GM23248 (cell line): ENCODE data around the gene SF3A2. TPM values are rescaled to one million over a fixed set of nuclear protein-coding genes. Genes with fewer than 3 reads are reported as not detected.

Source experiments
- DNase-seq: peaks from one replicate; pipeline ENCODE4 v3.0.0-alpha.2; 2015
- H2AFZ ChIP-seq: fragments of 200-600 bp; sonication (generic); 2 replicates; pipeline ENCODE4 v1.6.1; 2016; ENCODE audit warnings: antibody characterized with exemption
- H3F3A ChIP-seq: fragments of 200-600 bp; sonication (generic); 2 replicates; pipeline ENCODE4 v1.6.1; 2016; ENCODE audit warnings: mild to moderate bottlenecking, antibody characterized with exemption, mixed run types; ENCODE audit not compliant: insufficient read depth
- H3K27ac ChIP-seq: fragments of 200-600 bp; sonication (generic); 2 replicates; pipeline ENCODE4 v1.5.1; 2016; ENCODE audit warnings: mild to moderate bottlenecking
- H3K27me3 ChIP-seq: fragments of 200-600 bp; sonication (generic); replicated peaks from 2 replicates; pipeline ENCODE4 v1.6.1; 2016; ENCODE audit warnings: mild to moderate bottlenecking; ENCODE audit not compliant: insufficient read depth
- H3K36me3 ChIP-seq: fragments of 200-600 bp; sonication (generic); 2 replicates; pipeline ENCODE4 v1.6.1; 2016; ENCODE audit warnings: low read depth, mild to moderate bottlenecking
- H3K4me1 ChIP-seq: fragments of 200-600 bp; sonication (generic); 2 replicates; pipeline ENCODE4 v1.6.1; 2016; ENCODE audit warnings: mild to moderate bottlenecking; ENCODE audit not compliant: insufficient read depth
- H3K4me2 ChIP-seq: fragments of 200-600 bp; sonication (generic); one replicate; pipeline ENCODE4 v1.6.1; 2016; ENCODE audit warnings: mild to moderate bottlenecking; ENCODE audit not compliant: unreplicated experiment
- H3K4me3 ChIP-seq: fragments of 200-600 bp; sonication (generic); 2 replicates; pipeline ENCODE4 v1.5.1; 2016; ENCODE audit warnings: mild to moderate bottlenecking
- H3K79me2 ChIP-seq: fragments of 200-600 bp; sonication (generic); 2 replicates; pipeline ENCODE4 v1.6.1; 2016; ENCODE audit warnings: mild to moderate bottlenecking; ENCODE audit not compliant: insufficient read depth
- H3K9ac ChIP-seq: fragments of 200-600 bp; sonication (generic); 2 replicates; pipeline ENCODE4 v1.6.1; 2016; ENCODE audit warnings: mild to moderate bottlenecking
- H3K9me2 ChIP-seq: fragments of 200-600 bp; sonication (generic); 2 replicates; pipeline ENCODE4 v1.6.1; 2016; ENCODE audit warnings: mixed run types, mild to moderate bottlenecking, moderate library complexity; ENCODE audit not compliant: insufficient read depth
- H3K9me3 ChIP-seq: fragments of 200-600 bp; sonication (generic); one replicate; pipeline ENCODE4 v1.6.1; 2017; ENCODE audit warnings: low read depth
- H4K20me1 ChIP-seq: fragments of 200-600 bp; sonication (generic); 2 replicates; pipeline ENCODE4 v1.6.0; 2016; ENCODE audit not compliant: insufficient read depth
- EZH2 ChIP-seq: fragments of 200-600 bp; sonication (generic); IDR thresholded peaks from 2 replicates; pipeline ENCODE4 v1.6.1; 2018; ENCODE audit warnings: antibody characterized with exemption, mild to moderate bottlenecking; ENCODE audit not compliant: insufficient read depth, poor library complexity, severe bottlenecking
- EZH2phosphoT487 ChIP-seq: fragments of 200-600 bp; sonication (generic); IDR thresholded peaks from 2 replicates; pipeline ENCODE4 v1.6.1; 2018; ENCODE audit warnings: antibody characterized with exemption, moderate library complexity, mild to moderate bottlenecking, low read depth; ENCODE audit not compliant: insufficient read depth
- WGBS, 2 experiments: methylation state at CpG; one replicate each; pipeline ENCODE4 v1.1.6; 2015 to 2017; ENCODE audit warnings: low lambda C conversion rate in 2 of 2, low coverage in 1 of 2; ENCODE audit errors: missing lambda C conversion rate in 2 of 2; 5-methylcytosine and 5-hydroxymethylcytosine counted together
- in situ Hi-C: fragments of 300-500 bp; cut with MboI; formaldehyde crosslinking; loops from 2 replicates; pipeline ENCODE4 v1.15.0; 2020
- polyA plus RNA-seq: library from polyadenylated mRNA; unstranded; fragments of >200 nt; fragmentation: Nextera tagmentation; extraction: Ambion mirVana; gene quantifications from 2 replicates; pipeline ENCODE4 v1.2.1, GENCODE V29; 2016
- total RNA-seq: library from RNA; depleted of rRNA; stranded (reverse); fragments of >200 nt; shearing (Covaris generic); gene quantifications from 2 replicates; pipeline ENCODE4 v1.2.3, GENCODE V29; 2014

The SF3A2 gene
- total and polyA plus RNA-seq, 2 experiments from 2014 or later: 16.8 to 26.7 TPM

- TF ChIP-seq EZH2 (no peak), EZH2phosphoT487 (no peak)
- Histone ChIP-seq H4K20me1 (no peaks in the 10 kb centered on the region), H3F3A (no peaks in the 10 kb centered on the region), H3K27ac (no peak overlapping the region), H3K9me2 (no peaks in the 10 kb centered on the region), H3K4me2 (no peak overlapping the region), H3K9ac (no peak overlapping the region), H2AFZ (no peak overlapping the region), H3K79me2 (peaks cover 17% of the 10 kb centered on the region; the same call in 1 of the 2 replicates), H3K4me1 (no peaks in the 10 kb centered on the region), H3K27me3 (no peaks in the 10 kb centered on the region), H3K4me3 (no peak overlapping the region), H3K36me3 (peaks cover 2% of the 10 kb centered on the region; the same call in 1 of the 2 replicates), H3K9me3 (no peaks in the 10 kb centered on the region)
- WGBS, 2 experiments: 85 to 86% methylated on average over 17 to 18 of the region's 18 CpGs
- in situ Hi-C loops: no loop called here
- DNase-seq: no peak
Measured at GRCh38 chr19:2223391-2223790, 13.2 kb upstream of the SF3A2 start.

- Histone ChIP-seq H3K4me3 (no peak overlapping the region), H2AFZ (no peak overlapping the region), H3K9me3 (no peaks in the 10 kb centered on the region), H3K9ac (no peak overlapping the region), H3F3A (no peaks in the 10 kb centered on the region), H3K36me3 (peaks cover 2% of the 10 kb centered on the region; the same call in 1 of the 2 replicates), H3K9me2 (no peaks in the 10 kb centered on the region), H3K4me2 (no peak overlapping the region), H3K79me2 (peaks cover 13% of the 10 kb centered on the region; the same call in 1 of the 2 replicates), H4K20me1 (no peaks in the 10 kb centered on the region), H3K27me3 (no peaks in the 10 kb centered on the region), H3K4me1 (no peaks in the 10 kb centered on the region), H3K27ac (no peak overlapping the region)
- TF ChIP-seq EZH2 (no peak), EZH2phosphoT487 (no peak)
- DNase-seq: no peak
- WGBS, 2 experiments: 85 to 91% methylated on average over 14 of the region's 14 CpGs
- in situ Hi-C loops: no loop called here
Measured at GRCh38 chr19:2223959-2224358, 12.7 kb upstream of the SF3A2 start.

GRCh38 chr19:2224754-2225349 lies 11.8 kb upstream of the SF3A2 start:
- H3K36me3 ChIP-seq: peaks cover 2% of the 10 kb centered on the region; the same call in 1 of the 2 replicates
- H4K20me1 ChIP-seq: no peaks in the 10 kb centered on the region
- 88 to 90% methylated on average over 13 of the region's 13 CpGs for WGBS, 2 experiments
- in situ Hi-C loops: no loop called here
- peaks cover 13% of the 10 kb centered on the region; the same call in 1 of the 2 replicates for H3K79me2 ChIP-seq
- H3K9me2 ChIP-seq: no peaks in the 10 kb centered on the region
- no peak for TF ChIP-seq EZH2
- TF ChIP-seq EZH2phosphoT487: no peak
- no peaks in the 10 kb centered on the region for H3F3A ChIP-seq
- H3K4me1 ChIP-seq: no peaks in the 10 kb centered on the region
- no peak overlapping the region for H2AFZ ChIP-seq
- no peak for DNase-seq
- no peaks in the 10 kb centered on the region for H3K9me3 ChIP-seq
- H3K4me3 ChIP-seq: no peak overlapping the region
- no peak overlapping the region for H3K27ac ChIP-seq
- H3K9ac ChIP-seq: no peak overlapping the region
- H3K27me3 ChIP-seq: no peaks in the 10 kb centered on the region
- H3K4me2 ChIP-seq: no peak overlapping the region

GRCh38 chr19:2225415-2226050 lies 11.1 kb upstream of the SF3A2 start:
- peaks cover 4% of the 10 kb centered on the region; the same call in 1 of the 2 replicates for H3F3A ChIP-seq

More at GRCh38 chr19:2225415-2226050, 11.1 kb upstream of the SF3A2 start:
- Histone ChIP-seq H3K4me2 (no peak overlapping the region), H3K4me1 (no peaks in the 10 kb centered on the region), H3K79me2 (peaks cover 8% of the 10 kb centered on the region; the same call in 1 of the 2 replicates), H3K27me3 (no peaks in the 10 kb centered on the region), H3K9me3 (no peaks in the 10 kb centered on the region), H3K27ac (no peak overlapping the region), H3K4me3 (no peak overlapping the region), H4K20me1 (no peaks in the 10 kb centered on the region), H3K36me3 (peaks cover 2% of the 10 kb centered on the region; the same call in 1 of the 2 replicates), H3K9ac (no peak overlapping the region), H2AFZ (no peak overlapping the region), H3K9me2 (no peaks in the 10 kb centered on the region)
- 97 to 99% methylated on average over 29 to 32 of the region's 32 CpGs for WGBS, 2 experiments
- no peak for TF ChIP-seq EZH2
- TF ChIP-seq EZH2phosphoT487: no peak
- in situ Hi-C loops: no loop called here
- DNase-seq: no peak
